ENCODE data around the gene ARG2.
A peak's percentile ranks its signal among the peaks of the same experiment; 100 is the strongest.
"Not testable (repeated sequence)": the region's sequence is repeated elsewhere in the genome, so short reads cannot be mapped to it uniquely, and the experiment has no call there.

ARG2 gene

GRCh38 chr14:67609642-67610310 lies 9.9 kb upstream of the ARG2 start:
- DNase-seq (no peak), ATAC-seq (no peak)
- Mint-ChIP-seq H3K9me3 (no peaks in the 10 kb centered on the region), H3K4me3 (no peak overlapping the region), H3K27ac (no peak overlapping the region), H3K27me3 (no peaks in the 10 kb centered on the region), H3K4me1 (peaks cover 10% of the 10 kb centered on the region)

GRCh38 chr14:67610491-67610890 lies 9.2 kb upstream of the ARG2 start:
- no peak overlapping the region for H3K27ac Mint-ChIP-seq
- no peaks in the 10 kb centered on the region for H3K9me3 Mint-ChIP-seq
- H3K4me1 Mint-ChIP-seq: peaks cover 10% of the 10 kb centered on the region
- H3K4me3 Mint-ChIP-seq: no peak overlapping the region
- H3K27me3 Mint-ChIP-seq: no peaks in the 10 kb centered on the region
- no peak for DNase-seq
- peak; percentile 74 for ATAC-seq

GRCh38 chr14:67618617-67619063 lies 1.1 kb upstream of the ARG2 start:
- ATAC-seq (peak; percentile 68), DNase-seq (peak; percentile 25 to 36)
- Mint-ChIP-seq H3K4me1 (peaks cover 45% of the 10 kb centered on the region), H3K27ac (peak overlapping the region; percentile 71 to 93), H3K27me3 (peaks cover 16% of the 10 kb centered on the region), H3K9me3 (no peaks in the 10 kb centered on the region), H3K4me3 (peak overlapping the region; percentile 38 to 79)

- Mint-ChIP-seq H3K27me3 (peaks cover 16% of the 10 kb centered on the region), H3K9me3 (no peaks in the 10 kb centered on the region), H3K27ac (peak overlapping the region in 1 of 2 donors; percentile 96)
Observed at GRCh38 chr14:67620217-67620785, 581 bp downstream of the ARG2 start.

GRCh38 chr14:67622675-67623074 lies 3.0 kb downstream of the ARG2 start:
- peaks cover 16% of the 10 kb centered on the region for H3K27me3 Mint-ChIP-seq
- ATAC-seq: no peak

More at GRCh38 chr14:67620217-67620785, 581 bp downstream of the ARG2 start:
- peaks cover 45% of the 10 kb centered on the region for H3K4me1 Mint-ChIP-seq
- DNase-seq (peak in 1 of 2 donors; percentile 8), ATAC-seq (no peak)
- peak overlapping the region; percentile 79 to 86 for H3K4me3 Mint-ChIP-seq

DNA sequence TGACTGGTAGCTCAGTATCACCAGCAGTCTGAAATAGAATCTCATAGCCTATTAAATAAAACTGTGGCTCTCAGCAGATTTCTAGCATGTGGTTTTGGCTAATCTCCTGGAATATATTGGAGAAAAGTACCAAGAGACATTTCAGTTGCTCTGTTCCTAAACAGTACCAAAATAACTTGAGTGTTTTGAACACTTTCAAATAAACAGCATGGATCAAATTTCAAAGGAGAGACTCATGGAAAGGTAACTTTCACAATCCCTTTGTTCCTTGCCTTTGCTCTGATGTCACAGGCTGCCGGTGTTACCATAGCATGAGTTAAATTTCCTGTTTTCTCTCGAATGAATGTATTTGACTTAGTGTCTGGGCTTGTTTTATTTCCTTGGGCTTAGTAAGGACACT lies 3.4 kb downstream of the ARG2 start:
- ATAC-seq (no peak), DNase-seq (no peak)
- Mint-ChIP-seq H3K4me1 (peaks cover 45% of the 10 kb centered on the region), H3K9me3 (no peaks in the 10 kb centered on the region), H3K4me3 (peak overlapping the region; percentile 10 to 26), H3K27ac (peak overlapping the region in 1 of 2 donors; percentile 47), H3K27me3 (peaks cover 16% of the 10 kb centered on the region)

More at GRCh38 chr14:67622675-67623074, 3.0 kb downstream of the ARG2 start:
- DNase-seq: no peak
- H3K9me3 Mint-ChIP-seq: no peaks in the 10 kb centered on the region
- H3K27ac Mint-ChIP-seq: peak overlapping the region; percentile 47 to 56
- H3K4me3 Mint-ChIP-seq: peak overlapping the region in 1 of 2 donors; percentile 2
- H3K4me1 Mint-ChIP-seq: peaks cover 45% of the 10 kb centered on the region

- peak; percentile 33 for ATAC-seq
- not testable (repeated sequence) for H3K27me3 Mint-ChIP-seq, H3K27ac Mint-ChIP-seq, H3K9me3 Mint-ChIP-seq, DNase-seq, H3K4me3 Mint-ChIP-seq
- peaks cover 16% of the 10 kb centered on the region for H3K4me1 Mint-ChIP-seq
Observed at GRCh38 chr14:67626131-67626530, 6.4 kb downstream of the ARG2 start.

- no peak for DNase-seq
- no peaks in the 10 kb centered on the region for H3K9me3 Mint-ChIP-seq
- H3K27ac Mint-ChIP-seq: no peak overlapping the region
- peaks cover 10% of the 10 kb centered on the region for H3K4me1 Mint-ChIP-seq
- ATAC-seq: no peak
- no peak overlapping the region for H3K4me3 Mint-ChIP-seq
- H3K27me3 Mint-ChIP-seq: no peaks in the 10 kb centered on the region
Observed at GRCh38 chr14:67627519-67627918, 7.8 kb downstream of the ARG2 start.

DNA sequence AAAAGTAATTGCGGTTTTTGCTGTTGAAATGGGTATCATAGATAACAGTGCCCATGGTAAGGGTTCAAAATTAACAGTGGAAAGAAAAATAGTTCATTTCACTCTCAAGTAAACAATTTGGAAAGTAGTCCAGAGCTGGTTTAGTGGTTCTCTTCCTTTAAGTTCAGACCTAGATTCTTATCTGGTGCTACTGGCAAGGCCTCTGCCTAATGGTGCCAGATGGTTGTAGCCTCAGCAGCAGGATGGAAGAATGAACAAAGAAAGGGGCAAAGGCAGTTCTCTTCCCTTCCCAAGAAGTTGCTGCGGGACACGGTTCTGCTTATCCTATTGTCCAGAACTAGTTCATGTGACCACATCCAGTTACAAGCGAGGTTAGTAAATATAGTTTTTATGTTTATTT lies 10.5 kb downstream of the ARG2 start:
- no peaks in the 10 kb centered on the region for H3K4me1 Mint-ChIP-seq
- no peak overlapping the region for H3K27ac Mint-ChIP-seq
- no peaks in the 10 kb centered on the region for H3K27me3 Mint-ChIP-seq
- H3K4me3 Mint-ChIP-seq: no peak overlapping the region
- ATAC-seq (no peak), DNase-seq (no peak)
- H3K9me3 Mint-ChIP-seq: no peaks in the 10 kb centered on the region

DNA sequence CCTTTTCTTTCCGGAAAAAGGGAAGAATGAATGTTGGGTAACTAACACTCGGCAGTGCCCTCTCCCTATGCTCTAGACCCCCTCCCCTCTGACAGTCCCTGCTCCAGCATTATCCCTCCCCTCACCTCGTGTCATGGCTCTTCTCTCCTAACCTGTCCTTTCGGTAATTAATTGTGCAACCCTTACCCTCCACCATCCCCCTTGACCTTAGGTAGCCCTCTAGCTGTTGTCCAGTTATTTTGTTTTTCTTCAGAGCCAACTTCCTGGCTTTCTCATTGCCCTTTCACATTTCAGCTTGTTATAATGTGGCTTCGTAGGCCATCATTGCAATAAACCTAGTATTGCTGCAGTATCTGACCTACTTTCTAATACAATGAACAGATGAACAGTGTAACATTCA lies 11.2 kb downstream of the ARG2 start:
- H3K4me3 Mint-ChIP-seq: no peak overlapping the region
- H3K27me3 Mint-ChIP-seq: no peaks in the 10 kb centered on the region
- peaks cover 2% of the 10 kb centered on the region for H3K4me1 Mint-ChIP-seq
- H3K27ac Mint-ChIP-seq: no peak overlapping the region
- no peak for ATAC-seq
- no peaks in the 10 kb centered on the region for H3K9me3 Mint-ChIP-seq
- no peak for DNase-seq

DNA sequence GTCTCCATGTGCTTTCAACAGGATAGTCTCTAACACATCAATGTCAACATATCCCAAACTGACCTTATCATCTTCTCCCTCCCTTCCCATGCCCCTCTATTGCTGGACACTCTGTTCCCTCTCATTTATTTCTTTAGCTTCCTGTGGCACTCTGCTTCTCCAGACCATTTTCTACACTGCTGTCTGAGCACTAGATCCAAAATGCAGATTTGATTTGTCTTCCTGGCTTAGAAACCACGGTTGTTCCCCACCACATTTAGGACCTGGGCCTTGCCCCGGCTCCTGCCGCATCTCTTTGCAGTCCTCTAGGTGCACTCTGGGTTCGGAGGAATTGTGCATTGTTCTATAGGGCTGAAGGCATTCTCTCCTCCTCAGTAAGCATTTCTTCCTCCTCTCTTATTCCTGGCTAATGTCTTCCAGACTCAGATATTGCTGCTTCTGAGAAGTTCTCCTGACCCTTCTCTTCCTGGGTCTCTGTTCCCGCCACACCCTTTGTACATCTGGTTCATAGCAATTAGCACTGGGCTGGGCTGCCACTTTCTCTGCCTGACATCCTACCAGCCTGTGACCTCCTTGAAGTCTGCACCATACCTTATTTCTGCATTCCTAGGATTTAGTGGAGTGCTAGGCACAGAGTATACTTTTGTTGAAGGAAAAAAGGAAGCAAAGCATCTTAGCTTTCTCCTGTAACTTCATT lies 13.9 kb downstream of the ARG2 start:
- Mint-ChIP-seq H3K27ac (peak overlapping the region in 1 of 2 donors; percentile 27), H3K27me3 (no peaks in the 10 kb centered on the region), H3K4me1 (peaks cover 8% of the 10 kb centered on the region), H3K9me3 (no peaks in the 10 kb centered on the region), H3K4me3 (no peak overlapping the region)
- ATAC-seq (no peak), DNase-seq (no peak)

GRCh38 chr14:67636361-67636919 lies 16.7 kb downstream of the ARG2 start:
- peak; percentile 98 for ATAC-seq
- H3K4me3 Mint-ChIP-seq: no peak overlapping the region
- peaks cover 8% of the 10 kb centered on the region for H3K4me1 Mint-ChIP-seq
- peak overlapping the region; percentile 63 to 91 for H3K27ac Mint-ChIP-seq
- DNase-seq: peak; percentile 2 to 16
- H3K27me3 Mint-ChIP-seq: no peaks in the 10 kb centered on the region
- no peaks in the 10 kb centered on the region for H3K9me3 Mint-ChIP-seq

GRCh38 chr14:67638642-67639041 lies 18.9 kb downstream of the ARG2 start:
- no peaks in the 10 kb centered on the region for H3K9me3 Mint-ChIP-seq
- no peaks in the 10 kb centered on the region for H3K27me3 Mint-ChIP-seq
- no peak for ATAC-seq
- peaks cover 21% of the 10 kb centered on the region for H3K4me1 Mint-ChIP-seq
- no peak for DNase-seq
- H3K4me3 Mint-ChIP-seq: no peak overlapping the region
- H3K27ac Mint-ChIP-seq: no peak overlapping the region

DNA sequence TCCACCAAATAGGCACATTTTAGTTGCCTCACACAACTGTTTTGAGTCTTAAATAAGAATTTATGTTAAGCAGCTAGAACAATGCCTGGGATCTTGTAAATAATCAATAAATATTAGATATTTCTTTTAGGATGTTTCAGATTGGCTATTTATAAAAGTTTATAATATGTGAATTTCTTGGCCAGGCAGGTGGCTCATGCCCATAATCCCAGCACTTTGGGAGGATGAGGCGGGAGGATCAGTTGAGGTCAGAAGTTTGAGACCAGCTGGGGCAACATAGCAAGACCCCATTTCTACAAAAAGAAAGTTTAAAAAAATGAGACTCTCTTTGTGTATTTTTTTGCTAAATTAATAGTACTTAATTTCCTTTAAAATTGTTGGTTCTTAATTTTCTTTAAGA lies 21.8 kb downstream of the ARG2 start:
- Mint-ChIP-seq H3K27ac (no peak overlapping the region), H3K9me3 (no peaks in the 10 kb centered on the region), H3K27me3 (no peaks in the 10 kb centered on the region), H3K4me1 (peaks cover 13% of the 10 kb centered on the region), H3K4me3 (no peak overlapping the region)
- no peak for ATAC-seq
- DNase-seq: no peak

GRCh38 chr14:67641902-67642749 lies 22.4 kb downstream of the ARG2 start:
- peaks cover 13% of the 10 kb centered on the region for H3K4me1 Mint-ChIP-seq
- ATAC-seq: peak; percentile 75
- no peak for DNase-seq
- H3K27ac Mint-ChIP-seq: peak overlapping the region in 1 of 2 donors; percentile 13
- no peaks in the 10 kb centered on the region for H3K9me3 Mint-ChIP-seq
- no peaks in the 10 kb centered on the region for H3K27me3 Mint-ChIP-seq
- H3K4me3 Mint-ChIP-seq: no peak overlapping the region

Measured in stimulated activated naive CD8-positive, alpha-beta T cell treated with anti-CD3 and anti-CD28 coated beads, Interleukin-15, amount 100 ng/mL, for 72 hours (primary cell).